GM19351 (cell line): ENCODE results near the gene MTURN.

ENCODE experiments used
- ATAC-seq: cut with Tn5 transposase; IDR thresholded peaks from one replicate; pipeline ENCODE4 v1.9.1; 2021; ENCODE audit warnings: mild to moderate bottlenecking, moderate library complexity; ENCODE audit not compliant: unreplicated experiment

MTURN gene

GRCh38 chr7:30159698-30160143 is 24.9 kb downstream of the MTURN start:
- no peak for ATAC-seq

GRCh38 chr7:30160329-30160728 is 25.5 kb downstream of the MTURN start:
- ATAC-seq = no peak

GRCh38 chr7:30162133-30162532 is 27.3 kb downstream of the MTURN start:
- ATAC-seq = no peak

- peak; percentile 25 for ATAC-seq
These were observed 27.9 kb downstream of the MTURN start for GRCh38 chr7:30162622-30163124.

GRCh38 chr7:30163231-30163894 is 28.6 kb downstream of the MTURN start:
- peak; percentile 28 for ATAC-seq

GRCh38 chr7:30164567-30164966 is 29.8 kb downstream of the MTURN start:
- ATAC-seq = peak; percentile 39

GRCh38 chr7:30165590-30165989 is 30.8 kb downstream of the MTURN start:
- no peak for ATAC-seq

GRCh38 chr7:30166155-30166840 is 31.5 kb downstream of the MTURN start:
- no peak for ATAC-seq

- ATAC-seq = no peak
These were observed 32.1 kb downstream of the MTURN start for GRCh38 chr7:30166841-30167235.

- ATAC-seq = no peak
These were observed 33.1 kb downstream of the MTURN start for GRCh38 chr7:30167901-30168300.

- no peak for ATAC-seq
These were observed 34.2 kb downstream of the MTURN start for GRCh38 chr7:30168835-30169573.

GRCh38 chr7:30169579-30169978 is 34.8 kb downstream of the MTURN start:
- no peak for ATAC-seq

GRCh38 chr7:30170476-30171205 is 35.9 kb downstream of the MTURN start:
- no peak for ATAC-seq

- no peak for ATAC-seq
These were observed 37.1 kb downstream of the MTURN start for GRCh38 chr7:30171766-30172447.

GRCh38 chr7:30172451-30172850 is 37.7 kb downstream of the MTURN start:
- no peak for ATAC-seq

GRCh38 chr7:30173058-30173897 is 38.5 kb downstream of the MTURN start:
- no peak for ATAC-seq

- ATAC-seq = no peak
These were observed 40.4 kb downstream of the MTURN start for GRCh38 chr7:30175180-30175579.

GRCh38 chr7:30175636-30176147 is 40.9 kb downstream of the MTURN start:
- no peak for ATAC-seq

- no peak for ATAC-seq
These were observed 41.8 kb downstream of the MTURN start for GRCh38 chr7:30176463-30177109.
